ENCODE data around the gene HNRNPUL1. TPM values are rescaled to one million over a fixed set of nuclear protein-coding genes. Genes with fewer than 3 reads are reported as not detected.
A peak's percentile ranks its signal among the peaks of the same experiment; 100 is the strongest.

Gene HNRNPUL1
- total and polyA plus RNA-seq, 9 of the 15 experiments (the other 6 are each of a cell fraction or from before 2014, with no cell fraction given) = 7.3 to 211 (median 85.0) TPM

DNA sequence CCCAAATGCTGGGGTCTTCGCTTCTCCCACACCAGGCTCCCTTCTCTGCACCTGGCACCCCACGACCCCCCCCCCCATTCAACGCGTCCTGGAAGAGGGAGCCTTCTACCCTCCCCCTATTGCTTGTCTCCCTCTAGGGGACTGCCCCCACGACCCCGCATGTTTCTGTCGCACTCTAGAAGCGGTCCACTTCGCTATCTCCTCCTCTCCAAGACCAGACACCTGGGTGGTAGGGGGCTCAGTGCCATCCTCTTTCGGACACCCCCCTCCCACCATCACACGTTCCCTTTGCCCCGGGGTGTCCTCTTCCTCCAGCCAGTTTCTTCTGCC, 88.1 kb downstream of the HNRNPUL1 start (continued):
- TF ChIP-seq MYBL2 (IDR thresholded peaks at IDR 0.05; ENCODE audit: low read depth) (no peak), MYBL2 (CRISPR knock-in tag; IDR thresholded peaks at IDR 0.05; ENCODE audit: borderline replicate concordance) (no peak), DACH1 (IDR thresholded peaks at IDR 0.05; ENCODE audit: partially characterized antibody) (no peak), KDM5B (IDR thresholded peaks at IDR 0.05; ENCODE audit: insufficient replicate concordance, low read depth, low read length) (peak; percentile 27), NCOA1 (IDR thresholded peaks at IDR 0.05; ENCODE audit: low read depth) (no peak), ZNF12 (CRISPR knock-in tag; IDR thresholded peaks at IDR 0.05) (no peak), CBFB (CRISPR knock-in tag; IDR thresholded peaks at IDR 0.05) (no peak), TFAM (CRISPR knock-in tag; conservative IDR thresholded peaks at IDR 0.05) (no peak), ZFP30 (CRISPR knock-in tag; IDR thresholded peaks at IDR 0.05; ENCODE audit: borderline replicate concordance) (no peak), ZNF766 (CRISPR knock-in tag; conservative IDR thresholded peaks at IDR 0.05) (no peak), SMARCA5 (IDR thresholded peaks at IDR 0.05) (no peak), RBM14 (IDR thresholded peaks at IDR 0.05; ENCODE audit: borderline replicate concordance, insufficient read depth, low read depth, low read length) (no peak)
- TF ChIP-seq, protein P1, sequence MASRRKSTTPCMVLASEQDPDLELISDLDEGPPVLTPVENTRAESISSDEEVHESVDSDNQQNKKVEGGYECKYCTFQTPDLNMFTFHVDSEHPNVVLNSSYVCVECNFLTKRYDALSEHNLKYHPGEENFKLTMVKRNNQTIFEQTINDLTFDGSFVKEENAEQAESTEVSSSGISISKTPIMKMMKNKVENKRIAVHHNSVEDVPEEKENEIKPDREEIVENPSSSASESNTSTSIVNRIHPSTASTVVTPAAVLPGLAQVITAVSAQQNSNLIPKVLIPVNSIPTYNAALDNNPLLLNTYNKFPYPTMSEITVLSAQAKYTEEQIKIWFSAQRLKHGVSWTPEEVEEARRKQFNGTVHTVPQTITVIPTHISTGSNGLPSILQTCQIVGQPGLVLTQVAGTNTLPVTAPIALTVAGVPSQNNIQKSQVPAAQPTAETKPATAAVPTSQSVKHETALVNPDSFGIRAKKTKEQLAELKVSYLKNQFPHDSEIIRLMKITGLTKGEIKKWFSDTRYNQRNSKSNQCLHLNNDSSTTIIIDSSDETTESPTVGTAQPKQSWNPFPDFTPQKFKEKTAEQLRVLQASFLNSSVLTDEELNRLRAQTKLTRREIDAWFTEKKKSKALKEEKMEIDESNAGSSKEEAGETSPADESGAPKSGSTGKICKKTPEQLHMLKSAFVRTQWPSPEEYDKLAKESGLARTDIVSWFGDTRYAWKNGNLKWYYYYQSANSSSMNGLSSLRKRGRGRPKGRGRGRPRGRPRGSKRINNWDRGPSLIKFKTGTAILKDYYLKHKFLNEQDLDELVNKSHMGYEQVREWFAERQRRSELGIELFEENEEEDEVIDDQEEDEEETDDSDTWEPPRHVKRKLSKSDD (conservative IDR thresholded peaks at IDR 0.05; ENCODE audit: low read length) = no peak
- TF ChIP-seq, protein P2, sequence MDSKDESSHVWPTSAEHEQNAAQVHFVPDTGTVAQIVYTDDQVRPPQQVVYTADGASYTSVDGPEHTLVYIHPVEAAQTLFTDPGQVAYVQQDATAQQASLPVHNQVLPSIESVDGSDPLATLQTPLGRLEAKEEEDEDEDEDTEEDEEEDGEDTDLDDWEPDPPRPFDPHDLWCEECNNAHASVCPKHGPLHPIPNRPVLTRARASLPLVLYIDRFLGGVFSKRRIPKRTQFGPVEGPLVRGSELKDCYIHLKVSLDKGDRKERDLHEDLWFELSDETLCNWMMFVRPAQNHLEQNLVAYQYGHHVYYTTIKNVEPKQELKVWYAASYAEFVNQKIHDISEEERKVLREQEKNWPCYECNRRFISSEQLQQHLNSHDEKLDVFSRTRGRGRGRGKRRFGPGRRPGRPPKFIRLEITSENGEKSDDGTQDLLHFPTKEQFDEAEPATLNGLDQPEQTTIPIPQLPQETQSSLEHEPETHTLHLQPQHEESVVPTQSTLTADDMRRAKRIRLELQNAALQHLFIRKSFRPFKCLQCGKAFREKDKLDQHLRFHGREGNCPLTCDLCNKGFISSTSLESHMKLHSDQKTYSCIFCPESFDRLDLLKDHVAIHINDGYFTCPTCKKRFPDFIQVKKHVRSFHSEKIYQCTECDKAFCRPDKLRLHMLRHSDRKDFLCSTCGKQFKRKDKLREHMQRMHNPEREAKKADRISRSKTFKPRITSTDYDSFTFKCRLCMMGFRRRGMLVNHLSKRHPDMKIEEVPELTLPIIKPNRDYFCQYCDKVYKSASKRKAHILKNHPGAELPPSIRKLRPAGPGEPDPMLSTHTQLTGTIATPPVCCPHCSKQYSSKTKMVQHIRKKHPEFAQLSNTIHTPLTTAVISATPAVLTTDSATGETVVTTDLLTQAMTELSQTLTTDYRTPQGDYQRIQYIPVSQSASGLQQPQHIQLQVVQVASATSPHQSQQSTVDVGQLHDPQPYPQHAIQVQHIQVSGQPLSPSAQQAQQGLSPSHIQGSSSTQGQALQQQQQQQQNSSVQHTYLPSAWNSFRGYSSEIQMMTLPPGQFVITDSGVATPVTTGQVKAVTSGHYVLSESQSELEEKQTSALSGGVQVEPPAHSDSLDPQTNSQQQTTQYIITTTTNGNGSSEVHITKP (IDR thresholded peaks at IDR 0.05; ENCODE audit: partially characterized antibody) = peak; percentile 89
- TF ChIP-seq, protein P3, sequence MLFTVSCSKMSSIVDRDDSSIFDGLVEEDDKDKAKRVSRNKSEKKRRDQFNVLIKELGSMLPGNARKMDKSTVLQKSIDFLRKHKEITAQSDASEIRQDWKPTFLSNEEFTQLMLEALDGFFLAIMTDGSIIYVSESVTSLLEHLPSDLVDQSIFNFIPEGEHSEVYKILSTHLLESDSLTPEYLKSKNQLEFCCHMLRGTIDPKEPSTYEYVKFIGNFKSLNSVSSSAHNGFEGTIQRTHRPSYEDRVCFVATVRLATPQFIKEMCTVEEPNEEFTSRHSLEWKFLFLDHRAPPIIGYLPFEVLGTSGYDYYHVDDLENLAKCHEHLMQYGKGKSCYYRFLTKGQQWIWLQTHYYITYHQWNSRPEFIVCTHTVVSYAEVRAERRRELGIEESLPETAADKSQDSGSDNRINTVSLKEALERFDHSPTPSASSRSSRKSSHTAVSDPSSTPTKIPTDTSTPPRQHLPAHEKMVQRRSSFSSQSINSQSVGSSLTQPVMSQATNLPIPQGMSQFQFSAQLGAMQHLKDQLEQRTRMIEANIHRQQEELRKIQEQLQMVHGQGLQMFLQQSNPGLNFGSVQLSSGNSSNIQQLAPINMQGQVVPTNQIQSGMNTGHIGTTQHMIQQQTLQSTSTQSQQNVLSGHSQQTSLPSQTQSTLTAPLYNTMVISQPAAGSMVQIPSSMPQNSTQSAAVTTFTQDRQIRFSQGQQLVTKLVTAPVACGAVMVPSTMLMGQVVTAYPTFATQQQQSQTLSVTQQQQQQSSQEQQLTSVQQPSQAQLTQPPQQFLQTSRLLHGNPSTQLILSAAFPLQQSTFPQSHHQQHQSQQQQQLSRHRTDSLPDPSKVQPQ (CRISPR knock-in tag; IDR thresholded peaks at IDR 0.05; ENCODE audit: borderline replicate concordance) = no peak
- TF ChIP-seq, protein P4, sequence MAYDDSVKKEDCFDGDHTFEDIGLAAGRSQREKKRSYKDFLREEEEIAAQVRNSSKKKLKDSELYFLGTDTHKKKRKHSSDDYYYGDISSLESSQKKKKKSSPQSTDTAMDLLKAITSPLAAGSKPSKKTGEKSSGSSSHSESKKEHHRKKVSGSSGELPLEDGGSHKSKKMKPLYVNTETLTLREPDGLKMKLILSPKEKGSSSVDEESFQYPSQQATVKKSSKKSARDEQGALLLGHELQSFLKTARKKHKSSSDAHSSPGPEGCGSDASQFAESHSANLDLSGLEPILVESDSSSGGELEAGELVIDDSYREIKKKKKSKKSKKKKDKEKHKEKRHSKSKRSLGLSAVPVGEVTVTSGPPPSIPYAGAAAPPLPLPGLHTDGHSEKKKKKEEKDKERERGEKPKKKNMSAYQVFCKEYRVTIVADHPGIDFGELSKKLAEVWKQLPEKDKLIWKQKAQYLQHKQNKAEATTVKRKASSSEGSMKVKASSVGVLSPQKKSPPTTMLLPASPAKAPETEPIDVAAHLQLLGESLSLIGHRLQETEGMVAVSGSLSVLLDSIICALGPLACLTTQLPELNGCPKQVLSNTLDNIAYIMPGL (CRISPR knock-in tag; IDR thresholded peaks at IDR 0.05) = no peak

All from K562 (cell line).